VCaP (cell line): ENCODE measurements around the gene HCRTR1.

Experiments used
- H3K27ac ChIP-seq: fragments of 450-650 bp; 2 replicates; pipeline ENCODE4 v1.5.1; 2017
- TF ChIP-seq, protein P1 (sequence below): fragments of 450-650 bp; conservative IDR thresholded peaks from 2 replicates; pipeline ENCODE4 v1.5.1; 2017; ENCODE audit warnings: mild to moderate bottlenecking, moderate library complexity

The HCRTR1 gene

DNA sequence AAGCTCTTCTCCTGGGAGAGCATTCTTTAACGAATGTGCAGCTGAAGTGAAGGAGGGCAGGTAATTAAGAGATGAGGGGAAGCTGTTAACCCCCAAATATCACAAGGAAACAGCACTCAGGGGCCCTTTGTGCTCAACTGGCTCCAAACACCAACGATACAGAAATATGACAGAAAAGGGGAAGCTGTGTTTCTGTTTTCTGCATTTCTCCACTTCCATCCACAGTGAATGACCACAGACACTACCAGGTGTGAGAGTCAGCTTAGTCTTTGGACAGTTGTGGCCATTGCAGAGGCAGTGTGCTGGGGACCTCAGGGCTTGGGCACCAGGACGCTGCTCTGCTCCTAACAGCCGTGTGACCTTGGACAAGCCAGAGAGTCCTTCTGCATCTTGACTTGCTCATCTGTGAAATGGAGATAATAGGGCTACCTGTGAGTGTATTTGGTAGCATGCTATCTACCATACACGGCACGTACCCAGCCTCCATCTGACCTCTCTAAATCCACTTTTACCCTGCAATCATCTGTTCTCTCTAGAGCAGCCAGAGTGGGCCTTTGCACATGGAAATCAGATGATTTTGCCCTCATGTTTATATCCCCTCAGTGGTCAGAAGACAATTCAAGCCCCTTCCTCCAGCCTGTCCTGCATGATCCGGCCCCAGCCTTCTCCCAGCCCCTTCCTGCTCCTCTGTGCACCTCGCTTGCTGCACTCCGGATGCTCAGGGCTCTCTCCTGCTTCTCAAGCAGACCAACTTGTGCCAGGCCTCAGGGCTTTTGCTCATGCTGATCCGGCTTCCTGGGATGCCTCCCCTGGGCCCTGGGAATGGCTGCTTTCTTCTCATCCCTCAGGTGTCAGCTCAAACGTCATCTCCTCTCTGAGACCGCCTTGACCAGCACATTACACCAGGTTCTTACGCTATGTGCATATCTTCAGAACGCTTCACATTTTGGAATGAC, 45.9 kb upstream of the HCRTR1 start:
- H3K27ac ChIP-seq, result no peak overlapping the region
- TF ChIP-seq, protein P1, sequence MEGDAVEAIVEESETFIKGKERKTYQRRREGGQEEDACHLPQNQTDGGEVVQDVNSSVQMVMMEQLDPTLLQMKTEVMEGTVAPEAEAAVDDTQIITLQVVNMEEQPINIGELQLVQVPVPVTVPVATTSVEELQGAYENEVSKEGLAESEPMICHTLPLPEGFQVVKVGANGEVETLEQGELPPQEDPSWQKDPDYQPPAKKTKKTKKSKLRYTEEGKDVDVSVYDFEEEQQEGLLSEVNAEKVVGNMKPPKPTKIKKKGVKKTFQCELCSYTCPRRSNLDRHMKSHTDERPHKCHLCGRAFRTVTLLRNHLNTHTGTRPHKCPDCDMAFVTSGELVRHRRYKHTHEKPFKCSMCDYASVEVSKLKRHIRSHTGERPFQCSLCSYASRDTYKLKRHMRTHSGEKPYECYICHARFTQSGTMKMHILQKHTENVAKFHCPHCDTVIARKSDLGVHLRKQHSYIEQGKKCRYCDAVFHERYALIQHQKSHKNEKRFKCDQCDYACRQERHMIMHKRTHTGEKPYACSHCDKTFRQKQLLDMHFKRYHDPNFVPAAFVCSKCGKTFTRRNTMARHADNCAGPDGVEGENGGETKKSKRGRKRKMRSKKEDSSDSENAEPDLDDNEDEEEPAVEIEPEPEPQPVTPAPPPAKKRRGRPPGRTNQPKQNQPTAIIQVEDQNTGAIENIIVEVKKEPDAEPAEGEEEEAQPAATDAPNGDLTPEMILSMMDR, result no peak

DNA sequence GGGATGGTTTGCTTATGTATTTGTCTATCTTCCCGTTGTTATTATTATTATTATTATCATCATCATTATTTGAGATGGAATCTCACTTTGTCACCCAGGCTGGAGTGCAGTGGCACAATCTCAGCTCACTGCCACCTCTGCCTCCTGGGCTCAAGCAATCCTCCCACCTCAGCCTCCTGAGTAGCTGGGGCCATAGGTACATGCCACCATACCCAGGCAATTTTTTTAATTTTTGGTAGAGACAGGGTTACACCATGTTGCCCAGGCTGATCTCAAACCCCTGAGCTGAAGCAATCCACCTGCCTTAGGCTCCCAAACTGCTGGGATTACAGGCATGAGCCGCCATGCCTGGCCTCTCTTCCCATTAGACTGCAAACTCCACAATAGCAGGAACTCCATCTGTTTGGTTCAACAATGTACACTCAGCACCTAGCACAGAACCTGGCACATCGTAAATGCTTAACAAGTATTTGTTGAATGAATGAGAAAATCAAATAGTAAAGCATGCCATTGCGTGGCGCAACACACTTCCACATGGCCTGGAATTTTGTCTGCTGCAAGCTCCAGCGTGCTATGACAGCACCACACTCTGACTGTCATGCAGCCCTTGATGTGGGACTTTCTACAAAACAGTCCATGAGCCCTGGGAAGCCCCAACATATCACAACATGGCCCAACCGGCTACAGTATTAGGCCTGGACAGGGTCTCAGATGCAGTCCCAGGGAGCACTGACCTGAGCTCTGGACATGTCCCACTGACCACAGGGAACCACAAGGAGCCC, 45.0 kb upstream of the HCRTR1 start:
- TF ChIP-seq, protein P1, result no peak
- no peak overlapping the region for H3K27ac ChIP-seq

DNA sequence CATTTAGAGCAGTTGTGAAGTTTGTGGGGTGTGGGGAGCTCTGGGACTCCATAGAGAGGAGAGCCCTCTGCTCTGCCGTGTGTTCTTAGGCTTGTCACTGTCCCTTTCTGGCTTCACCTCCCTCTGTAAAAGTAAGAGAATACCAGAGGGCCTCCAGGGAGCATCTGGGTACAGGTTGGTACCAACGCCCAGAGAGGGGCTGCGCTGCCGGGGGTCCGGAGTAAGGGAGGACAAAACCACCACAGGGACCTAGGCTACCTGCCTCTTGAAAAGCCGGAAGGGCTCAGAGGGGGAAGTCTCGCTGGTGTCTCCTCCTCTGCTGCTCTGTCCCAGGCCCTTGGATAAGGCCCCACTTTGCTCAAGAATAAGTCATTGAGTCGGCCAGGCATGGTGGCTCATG, 44.2 kb upstream of the HCRTR1 start:
- peak overlapping the region; percentile 40; the same call in 1 of the 2 replicates for H3K27ac ChIP-seq
- TF ChIP-seq, protein P1, result no peak

DNA sequence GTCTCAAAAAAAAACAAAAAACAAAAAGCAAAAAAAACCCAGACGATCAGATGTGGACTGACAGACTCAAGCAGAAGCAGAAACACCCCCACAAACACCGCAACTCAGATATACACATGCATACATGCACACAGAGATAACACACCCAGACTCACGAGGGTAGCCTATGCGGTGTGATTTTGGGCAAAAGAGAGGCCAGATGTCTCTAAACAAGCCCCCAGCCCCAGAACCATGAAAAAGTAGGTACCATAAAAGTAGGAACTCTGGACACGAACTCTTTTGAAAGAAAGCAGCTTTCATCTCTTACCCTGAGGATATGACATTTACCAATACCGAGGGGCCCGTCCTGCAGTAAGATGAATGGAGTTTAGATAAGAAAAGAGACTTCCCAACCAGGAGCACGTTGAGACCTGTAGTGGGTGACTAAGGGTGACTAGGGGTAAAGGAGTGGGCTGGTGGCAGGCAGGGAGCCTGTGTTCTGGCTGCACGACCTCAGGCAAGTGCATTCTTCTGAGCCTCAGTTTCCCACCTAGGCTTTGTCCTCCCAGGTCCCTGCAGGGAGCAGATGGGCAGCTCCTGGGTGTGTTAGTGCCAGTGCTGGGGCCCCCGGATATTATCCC, 42.6 kb upstream of the HCRTR1 start:
- peak overlapping the region; percentile 40 for H3K27ac ChIP-seq
- TF ChIP-seq, protein P1, result no peak

DNA sequence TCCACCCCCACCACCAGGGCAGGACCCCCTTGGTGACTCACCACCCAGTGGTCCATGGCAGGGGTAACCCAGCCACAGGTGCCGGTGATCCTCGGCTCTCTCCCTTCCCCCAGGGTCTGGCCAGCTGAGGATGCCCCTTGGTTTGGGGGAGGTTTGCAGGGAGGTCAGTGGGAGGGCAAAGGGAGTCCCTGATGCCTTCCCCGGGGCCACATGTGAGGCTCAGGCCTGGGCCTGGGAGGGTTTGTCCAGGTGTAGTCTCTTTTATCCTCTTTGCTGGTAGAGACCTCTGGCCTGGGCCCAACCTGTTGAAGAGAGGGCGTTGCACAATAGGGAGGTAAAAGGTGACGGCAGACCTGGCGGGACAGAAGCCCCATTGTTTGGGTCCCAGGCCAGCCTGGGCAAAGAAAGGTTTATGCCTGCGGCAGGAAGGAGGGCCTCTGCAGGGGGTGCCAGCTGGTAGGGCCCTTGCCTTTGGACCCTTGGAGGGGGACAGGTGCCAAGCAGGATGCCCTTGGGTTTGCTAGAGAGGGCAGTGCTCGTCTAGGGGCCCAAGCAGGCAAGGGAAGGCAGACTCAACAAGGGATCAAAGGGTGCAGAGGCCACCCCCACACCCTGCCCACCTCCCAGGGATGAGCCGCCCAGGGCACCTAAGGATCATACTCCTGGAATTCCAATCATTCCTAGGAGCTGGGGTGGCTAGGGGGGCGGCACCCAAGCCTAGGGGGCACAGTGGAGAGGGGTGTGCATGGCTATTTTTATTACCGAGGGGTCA, 41.9 kb upstream of the HCRTR1 start:
- H3K27ac ChIP-seq, result no peak overlapping the region; the same call in 1 of the 2 replicates

DNA sequence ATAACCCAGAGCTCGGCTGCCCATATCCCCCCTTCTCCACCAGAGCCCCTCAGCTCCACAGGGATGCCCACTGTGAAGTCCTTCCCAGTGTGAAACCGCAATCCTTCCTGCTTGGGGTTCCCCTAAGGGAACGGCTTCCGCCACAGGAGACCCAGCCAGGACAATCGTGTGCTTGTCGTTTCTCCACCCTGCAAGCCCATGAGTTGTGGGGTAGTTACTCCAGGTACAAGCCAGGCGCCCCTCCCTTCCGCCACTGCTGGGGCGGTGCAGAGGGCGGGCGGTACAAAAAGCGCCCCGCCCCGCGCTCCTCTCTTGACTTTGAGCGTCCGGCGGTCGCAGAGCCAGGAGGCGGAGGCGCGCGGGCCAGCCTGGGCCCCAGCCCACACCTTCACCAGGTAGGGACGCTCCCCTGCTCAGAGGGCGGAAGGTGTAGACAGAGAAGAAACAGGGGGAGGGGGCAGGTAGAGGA, 41.3 kb upstream of the HCRTR1 start, which contains the start of gene TINAGL1:
TSS of gene TINAGL1 (plus strand) at position 315 of the 469 bp plus-strand sequence. CDS start 634 bp downstream, outside the sequence.
- TF ChIP-seq, protein P1, result no peak

More for the DNA sequence above, 41.9 kb upstream of the HCRTR1 start:
- TF ChIP-seq, protein P1, result no peak

More for the DNA sequence above, 41.3 kb upstream of the HCRTR1 start, which contains the start of gene TINAGL1:
- H3K27ac ChIP-seq, result no peak within 1 kb of the TSS; the same call in 1 of the 2 replicates
